Stimulated activated CD4-positive, alpha-beta T cell treated with anti-CD3 and anti-CD28 coated beads, Interleukin-1b, Interleukin-23, amount 100 ng/mL, for 4 hours (primary cell): ENCODE results near the gene LGALS3BP.

Experiments used
- DNase-seq, 2 donors: peaks; one replicate each; pipeline ENCODE4 v3.0.0-alpha.2; 2020; ENCODE audit warnings: low read depth in 2 of 2

Gene LGALS3BP

GRCh38 chr17:78999056-78999768, 19.5 kb upstream of the LGALS3BP start:
- DNase-seq, result no peak

DNA sequence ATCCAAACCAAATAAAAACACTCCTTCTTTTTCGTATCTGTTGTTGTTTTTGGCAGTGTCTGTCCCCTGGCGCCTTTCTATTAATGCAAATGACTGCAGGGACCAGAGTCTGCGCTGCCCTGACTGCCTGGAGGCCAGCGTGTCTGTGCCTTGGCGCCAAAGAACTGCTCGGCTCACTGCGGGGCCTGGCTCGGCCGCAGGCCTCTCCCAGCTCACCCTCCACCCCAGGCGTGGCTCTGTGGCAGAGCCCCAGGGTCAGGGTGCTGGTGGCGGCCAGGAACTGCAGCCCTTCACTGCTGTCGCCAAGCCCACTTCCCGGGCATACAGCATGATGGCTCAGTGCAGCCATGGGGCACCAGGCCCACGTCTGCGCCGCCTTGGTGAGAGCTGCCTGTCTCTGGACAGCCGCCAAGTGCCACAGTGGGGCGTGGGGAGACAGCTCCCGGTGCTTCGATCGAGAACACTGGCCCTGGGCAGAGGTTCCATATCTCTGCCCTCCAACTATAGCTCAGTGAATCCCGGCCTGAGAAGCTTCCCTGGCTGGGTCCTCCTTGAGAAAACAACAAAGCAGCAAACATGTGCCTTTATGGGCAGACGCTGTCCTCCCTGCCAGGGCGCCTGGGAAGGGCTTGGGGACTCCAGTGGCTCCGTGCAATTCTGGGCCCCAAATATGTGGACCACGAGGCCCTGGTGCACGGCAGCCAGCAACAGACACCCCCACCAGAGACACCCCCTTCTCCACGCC, 18.8 kb upstream of the LGALS3BP start:
- no peak for DNase-seq

- no peak for DNase-seq
These were observed 18.2 kb upstream of the LGALS3BP start for GRCh38 chr17:78997881-78998280.

GRCh38 chr17:78997231-78997741, 17.6 kb upstream of the LGALS3BP start:
- no peak for DNase-seq

- no peak for DNase-seq
These were observed 17.1 kb upstream of the LGALS3BP start for GRCh38 chr17:78996781-78997201.

- no peak for DNase-seq
These were observed 16.2 kb upstream of the LGALS3BP start for GRCh38 chr17:78995761-78996451.

- DNase-seq, result no peak
These were observed 15.5 kb upstream of the LGALS3BP start for GRCh38 chr17:78995022-78995760.

GRCh38 chr17:78993981-78994671, 14.4 kb upstream of the LGALS3BP start:
- no peak for DNase-seq

- DNase-seq, result peak; percentile 31 to 46
These were observed 13.7 kb upstream of the LGALS3BP start for GRCh38 chr17:78993241-78993956.

DNA sequence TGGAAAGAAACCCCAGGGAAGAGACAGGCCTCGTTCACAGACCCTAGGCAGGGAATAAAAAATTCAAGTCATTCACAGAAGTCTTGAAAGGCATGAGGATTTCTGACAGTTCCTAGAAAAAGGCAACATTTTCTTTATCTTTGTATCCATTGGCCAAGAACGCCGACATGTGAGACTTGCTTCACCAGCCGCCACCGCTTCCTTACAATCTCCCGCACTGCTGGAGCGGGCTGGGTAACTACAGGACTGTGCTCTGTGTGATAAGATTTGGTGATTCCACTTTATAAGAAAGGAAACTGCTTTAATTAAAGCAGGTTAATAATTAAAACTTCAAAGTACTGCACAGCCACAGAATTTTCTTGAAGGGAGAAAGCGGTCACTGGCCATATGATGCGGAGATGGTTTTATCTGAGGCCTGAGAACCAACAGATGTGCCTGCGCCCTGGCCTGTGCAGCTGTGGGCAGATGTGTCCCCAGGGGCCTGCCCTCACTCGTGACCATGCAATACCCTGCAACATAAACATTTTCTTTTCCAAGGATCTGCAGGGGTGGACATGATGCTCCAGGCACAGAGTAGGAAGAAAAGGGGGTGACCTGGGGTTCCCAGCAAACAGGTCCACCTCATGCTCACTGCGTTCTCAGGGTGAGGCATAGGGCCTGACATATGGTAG, 13.0 kb upstream of the LGALS3BP start:
- no peak for DNase-seq

DNA sequence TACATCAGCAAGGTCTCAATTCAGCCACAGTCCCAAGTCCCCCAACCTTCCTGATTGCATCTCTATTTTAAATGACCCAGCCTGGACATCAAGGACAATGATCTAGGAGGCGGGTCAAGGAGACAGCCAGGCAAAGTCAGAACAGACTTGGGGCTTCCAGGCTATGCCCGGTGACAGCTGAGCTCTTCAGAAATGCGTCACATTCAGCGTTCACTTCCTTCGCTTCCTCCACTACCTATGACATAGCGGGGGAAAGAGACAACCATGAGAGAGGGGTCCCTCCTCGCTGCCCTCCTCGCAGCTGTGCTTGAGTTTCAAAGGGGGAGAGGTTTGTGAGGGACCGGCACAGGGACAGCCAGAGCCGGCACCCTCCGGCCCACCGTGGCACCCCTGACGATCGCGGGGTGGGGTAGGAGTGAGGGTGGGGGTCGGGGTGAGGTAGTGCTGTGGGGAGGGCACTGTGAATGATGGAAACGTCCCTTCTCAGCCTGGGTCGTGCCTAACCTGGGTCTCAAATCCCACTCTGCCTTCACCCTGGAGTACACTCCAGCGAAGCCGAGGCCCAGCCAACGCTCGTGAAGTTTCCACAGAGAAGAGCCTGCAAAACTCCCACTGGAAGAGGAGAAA, 12.3 kb upstream of the LGALS3BP start:
- no peak for DNase-seq

- DNase-seq, result no peak
These were observed 11.5 kb upstream of the LGALS3BP start for GRCh38 chr17:78991017-78991738.

DNA sequence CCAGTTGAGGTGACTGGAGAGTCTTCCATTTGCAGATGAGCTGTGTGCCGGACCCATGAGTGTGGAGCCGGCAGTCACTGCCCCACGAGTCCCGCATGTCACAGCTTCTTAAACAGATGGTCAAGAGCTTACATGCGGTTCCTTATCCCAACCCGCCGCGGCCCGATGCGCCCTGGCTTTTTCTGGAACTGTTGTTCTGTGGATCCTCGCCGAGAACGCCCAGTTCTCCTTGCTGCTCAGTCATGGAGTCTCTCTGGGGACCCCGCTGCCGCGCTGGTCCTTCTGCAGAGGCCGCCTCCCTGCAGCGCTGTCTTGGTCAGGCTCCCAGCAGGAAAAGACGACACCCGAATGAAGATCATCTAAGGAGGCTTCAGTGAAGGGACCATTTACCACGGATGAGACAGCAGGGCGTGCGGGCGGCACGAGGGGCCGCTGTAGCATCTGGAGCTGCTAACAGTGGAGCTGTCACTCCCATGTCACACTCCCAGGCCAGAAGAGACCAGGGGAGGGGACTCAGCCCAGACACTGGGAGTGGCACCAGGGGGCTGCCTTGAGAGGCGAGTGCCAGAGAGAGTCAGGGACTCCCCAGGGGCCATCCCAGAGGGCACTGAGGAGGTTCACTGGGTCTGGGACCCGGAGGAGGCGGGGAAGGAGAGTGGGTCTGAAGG, 10.8 kb upstream of the LGALS3BP start:
- DNase-seq, result no peak

GRCh38 chr17:78988152-78988551, 8.4 kb upstream of the LGALS3BP start:
- DNase-seq, result no peak

GRCh38 chr17:78986649-78987328, 7.1 kb upstream of the LGALS3BP start:
- no peak for DNase-seq

DNA sequence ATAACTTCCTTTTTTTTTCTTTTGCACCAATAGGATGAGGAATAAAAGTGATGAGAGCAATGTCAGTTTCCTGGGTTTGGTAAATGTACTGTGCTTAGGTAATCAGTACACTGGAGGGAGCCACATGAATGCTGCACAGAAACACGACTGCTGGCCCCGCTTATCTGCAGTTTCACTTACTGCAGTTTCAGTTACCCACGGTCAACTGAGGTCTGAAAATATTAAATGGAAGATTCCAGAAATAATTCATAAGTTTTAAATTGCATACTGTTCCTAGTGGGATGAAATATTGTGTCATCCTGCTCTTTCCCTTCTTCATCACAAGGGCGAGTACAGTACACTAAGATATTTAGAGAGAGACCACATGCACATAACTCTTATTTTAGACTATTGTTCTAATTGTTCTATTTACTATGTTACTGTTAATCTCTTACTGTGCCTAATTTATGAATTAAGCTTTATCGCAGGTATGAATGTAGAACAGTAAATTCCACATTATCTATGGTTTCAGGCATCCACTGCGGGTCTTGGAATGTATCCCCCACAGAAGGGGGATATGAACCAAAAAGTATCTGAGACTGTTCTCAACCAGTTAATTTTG, 6.4 kb upstream of the LGALS3BP start:
- DNase-seq, result no peak

DNA sequence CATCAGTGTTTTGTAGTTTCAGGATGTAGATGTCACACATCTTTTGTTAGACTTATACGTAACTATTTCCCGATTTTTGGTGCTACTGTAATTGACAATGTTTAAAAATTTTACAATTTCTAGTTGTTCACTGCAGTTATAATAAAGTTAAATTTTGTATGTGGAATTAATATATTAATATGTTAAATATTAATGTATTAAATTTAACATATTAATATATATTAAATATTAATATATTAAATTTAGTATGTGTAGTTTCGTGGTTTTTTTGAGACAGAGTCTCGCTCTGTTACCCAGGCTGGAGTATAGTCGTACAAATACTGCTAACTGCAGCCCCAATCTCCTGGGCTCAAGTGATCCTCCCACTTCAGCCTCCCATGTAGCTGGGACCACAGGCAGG, 5.7 kb upstream of the LGALS3BP start:
- DNase-seq, result no peak
